Central memory CD8-positive, alpha-beta T cell (primary cell): Measurements from ENCODE around the gene AMIGO1.
A peak's percentile ranks its signal among the peaks of the same experiment; 100 is the strongest.

Experiments used
- ATAC-seq: fragments of 150-1000 bp; cut with Tn5 transposase; replicated peaks from 2 replicates; pipeline ENCODE4 v1.10.0; 2022; ENCODE audit warnings: mild to moderate bottlenecking, moderate FRiP score, moderate number of reproducible peaks; ENCODE audit not compliant: poor library complexity, severe bottlenecking; ENCODE audit errors: extremely low read depth
- DNase-seq, 2 donors: peaks; one replicate each; pipeline ENCODE4 v3.0.0; 2021; ENCODE audit warnings: low spot score in 2 of 2
- H3K27ac Mint-ChIP-seq: one replicate; pipeline ENCODE4 v1.8.0; 2022; ENCODE audit warnings: low read depth, mild to moderate bottlenecking, moderate library complexity, mixed read lengths
- H3K27me3 Mint-ChIP-seq: one replicate; pipeline ENCODE4 v1.8.0; 2022; ENCODE audit warnings: mixed read lengths
- H3K36me3 Mint-ChIP-seq: one replicate; pipeline ENCODE4 v1.8.0; 2022; ENCODE audit warnings: mild to moderate bottlenecking, moderate library complexity, mixed read lengths; ENCODE audit not compliant: insufficient read depth
- H3K4me1 Mint-ChIP-seq: one replicate; pipeline ENCODE4 v1.8.0; 2022; ENCODE audit warnings: mixed read lengths
- H3K4me3 Mint-ChIP-seq: one replicate; pipeline ENCODE4 v1.8.0; 2022; ENCODE audit warnings: mild to moderate bottlenecking, moderate library complexity, mixed read lengths
- H3K9me3 Mint-ChIP-seq: one replicate; pipeline ENCODE4 v1.8.0; 2022; ENCODE audit warnings: mixed read lengths

The AMIGO1 gene

DNA sequence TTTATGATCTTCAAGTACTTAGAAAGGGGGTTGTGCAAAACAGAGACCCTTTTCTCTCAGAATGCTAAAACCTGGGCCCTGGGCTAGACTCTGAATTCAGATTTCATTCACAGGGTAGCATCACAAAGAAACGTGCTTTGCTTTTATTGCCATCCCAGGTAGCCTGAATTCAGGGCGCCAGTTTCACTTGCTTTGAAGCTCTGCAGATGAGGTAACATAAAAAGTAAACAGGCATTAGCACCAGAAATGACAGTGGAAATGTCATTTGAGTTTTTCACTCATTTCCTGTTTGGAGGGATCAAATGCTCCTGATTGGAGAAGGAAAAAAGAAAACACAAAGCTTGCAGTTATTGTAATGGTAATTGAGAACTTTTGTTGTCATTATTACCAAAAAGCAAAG, 40.6 kb downstream of the AMIGO1 start:
- peaks cover 87% of the 10 kb centered on the region for H3K27me3 Mint-ChIP-seq
- no peak for ATAC-seq

DNA sequence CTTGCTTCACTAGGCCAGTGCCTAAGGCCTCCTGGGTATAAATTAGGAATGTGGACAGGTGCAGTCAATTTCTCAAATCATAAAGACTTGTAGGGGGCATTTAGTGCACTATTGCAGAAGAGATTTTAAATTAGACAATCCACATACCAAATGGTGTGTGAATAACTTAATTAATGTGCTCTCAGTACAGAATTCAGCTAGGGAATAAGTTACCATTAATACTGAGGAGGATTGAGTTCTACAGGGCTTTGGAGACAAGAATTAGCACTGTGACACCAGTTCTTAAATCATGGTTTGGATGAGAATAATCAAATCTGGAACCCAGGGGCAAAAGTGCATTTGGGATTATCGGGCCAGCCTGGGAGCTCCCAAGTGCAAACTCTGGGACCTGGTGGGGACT, 41.5 kb downstream of the AMIGO1 start:
- peaks cover 1% of the 10 kb centered on the region for H3K36me3 Mint-ChIP-seq
- H3K27ac Mint-ChIP-seq = no peak overlapping the region
- no peaks in the 10 kb centered on the region for H3K9me3 Mint-ChIP-seq
- no peaks in the 10 kb centered on the region for H3K4me1 Mint-ChIP-seq
- H3K4me3 Mint-ChIP-seq = no peak overlapping the region
- H3K27me3 Mint-ChIP-seq = peaks cover 90% of the 10 kb centered on the region
- ATAC-seq (no peak), DNase-seq (no peak)

More for the DNA sequence above, 40.6 kb downstream of the AMIGO1 start:
- Mint-ChIP-seq H3K36me3 (peaks cover 1% of the 10 kb centered on the region), H3K27ac (no peak overlapping the region), H3K4me1 (no peaks in the 10 kb centered on the region), H3K9me3 (no peaks in the 10 kb centered on the region), H3K4me3 (no peak overlapping the region)
- DNase-seq = no peak

DNA sequence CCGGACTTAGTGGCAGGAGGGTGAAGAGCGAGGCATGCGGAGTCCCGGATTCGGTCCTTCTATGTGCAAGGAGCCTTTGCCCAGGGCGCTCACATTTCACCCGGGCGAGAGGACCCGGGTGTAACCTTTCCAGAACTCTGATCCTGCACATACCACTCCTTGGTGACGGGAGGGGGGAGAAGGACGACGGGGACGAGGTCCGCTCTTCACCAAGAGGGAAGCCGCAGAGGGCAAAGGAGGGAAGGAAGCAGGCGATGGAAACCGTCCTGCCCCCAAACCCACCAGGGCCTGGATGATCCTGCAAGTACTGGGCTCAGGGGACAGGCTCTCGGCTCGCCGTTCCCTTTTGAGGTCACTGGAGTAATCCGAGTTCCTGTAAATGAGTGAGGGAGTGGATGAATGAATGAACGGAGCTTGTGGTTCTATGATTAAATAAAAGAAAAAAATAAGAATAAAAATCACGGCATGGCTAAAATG, 42.2 kb downstream of the AMIGO1 start:
- no peak for ATAC-seq

GRCh38 chr1:109466452-109467300, 42.9 kb downstream of the AMIGO1 start, which contains the start of gene SYPL2:
TSS of gene SYPL2 (plus strand) at chr1:109466546. CDS start at chr1:109466844, 298 bp downstream.
- Mint-ChIP-seq H3K27me3 (peaks cover 90% of the 10 kb centered on the region), H3K4me1 (no peaks in the 10 kb centered on the region), H3K4me3 (peak within 1 kb of the TSS; percentile 50), H3K9me3 (no peaks in the 10 kb centered on the region), H3K27ac (no peak within 1 kb of the TSS), H3K36me3 (peaks cover 1% of the 10 kb centered on the region)
- DNase-seq = no peak
- peak; percentile 24 for ATAC-seq

More for the DNA sequence above, 42.2 kb downstream of the AMIGO1 start:
- no peak overlapping the region for H3K27ac Mint-ChIP-seq
- peaks cover 1% of the 10 kb centered on the region for H3K36me3 Mint-ChIP-seq
- H3K9me3 Mint-ChIP-seq = no peaks in the 10 kb centered on the region
- H3K27me3 Mint-ChIP-seq = peaks cover 90% of the 10 kb centered on the region
- H3K4me1 Mint-ChIP-seq = no peaks in the 10 kb centered on the region
- peak overlapping the region; percentile 18 for H3K4me3 Mint-ChIP-seq
- DNase-seq = no peak

DNA sequence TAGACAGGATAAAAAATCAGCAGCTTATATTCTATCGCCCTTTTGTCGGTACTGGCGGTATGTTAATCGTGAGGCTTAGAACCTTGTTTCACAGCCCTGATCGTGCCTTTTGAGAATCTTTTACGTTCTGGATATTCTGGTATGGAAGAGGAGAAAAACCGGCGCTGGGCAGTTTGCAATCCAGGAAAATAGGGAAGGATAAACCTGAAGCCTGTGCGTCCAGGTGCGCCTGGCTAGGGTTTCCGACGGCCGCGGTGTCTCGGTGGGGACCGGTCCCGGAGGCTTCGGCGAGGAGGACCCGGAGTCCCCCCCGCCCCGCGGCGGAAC, 43.4 kb downstream of the AMIGO1 start:
- no peak for DNase-seq
- peaks cover 90% of the 10 kb centered on the region for H3K27me3 Mint-ChIP-seq
- no peaks in the 10 kb centered on the region for H3K9me3 Mint-ChIP-seq
- no peak overlapping the region for H3K27ac Mint-ChIP-seq
- H3K36me3 Mint-ChIP-seq = peaks cover 1% of the 10 kb centered on the region
- no peak for ATAC-seq
- H3K4me3 Mint-ChIP-seq = peak overlapping the region; percentile 50
- H3K4me1 Mint-ChIP-seq = no peaks in the 10 kb centered on the region

DNA sequence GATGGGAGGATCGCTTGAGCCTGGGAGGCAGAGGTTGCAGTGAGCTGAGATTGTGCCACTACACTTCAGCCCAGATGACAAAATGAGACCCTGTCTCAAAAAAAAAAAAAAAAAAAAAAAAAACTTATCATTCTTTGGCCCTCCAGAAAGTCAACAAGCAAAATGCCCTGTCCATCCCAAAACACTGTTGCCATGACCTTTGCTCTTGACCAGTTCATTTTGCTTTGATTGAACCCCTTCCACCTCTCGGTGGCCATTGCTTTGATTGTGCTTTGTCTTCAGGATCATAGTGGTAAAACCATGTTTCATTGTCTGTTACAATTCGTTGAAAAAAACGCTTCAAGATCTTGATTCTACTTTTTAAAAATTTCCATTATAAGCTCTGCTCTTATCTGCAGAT, 51.7 kb downstream of the AMIGO1 start:
- no peaks in the 10 kb centered on the region for H3K4me1 Mint-ChIP-seq
- DNase-seq (no peak), ATAC-seq (no peak)
- no peak overlapping the region for H3K4me3 Mint-ChIP-seq
- H3K27me3 Mint-ChIP-seq = peaks cover 67% of the 10 kb centered on the region
- no peaks in the 10 kb centered on the region for H3K9me3 Mint-ChIP-seq
- no peaks in the 10 kb centered on the region for H3K36me3 Mint-ChIP-seq
- no peak overlapping the region for H3K27ac Mint-ChIP-seq

DNA sequence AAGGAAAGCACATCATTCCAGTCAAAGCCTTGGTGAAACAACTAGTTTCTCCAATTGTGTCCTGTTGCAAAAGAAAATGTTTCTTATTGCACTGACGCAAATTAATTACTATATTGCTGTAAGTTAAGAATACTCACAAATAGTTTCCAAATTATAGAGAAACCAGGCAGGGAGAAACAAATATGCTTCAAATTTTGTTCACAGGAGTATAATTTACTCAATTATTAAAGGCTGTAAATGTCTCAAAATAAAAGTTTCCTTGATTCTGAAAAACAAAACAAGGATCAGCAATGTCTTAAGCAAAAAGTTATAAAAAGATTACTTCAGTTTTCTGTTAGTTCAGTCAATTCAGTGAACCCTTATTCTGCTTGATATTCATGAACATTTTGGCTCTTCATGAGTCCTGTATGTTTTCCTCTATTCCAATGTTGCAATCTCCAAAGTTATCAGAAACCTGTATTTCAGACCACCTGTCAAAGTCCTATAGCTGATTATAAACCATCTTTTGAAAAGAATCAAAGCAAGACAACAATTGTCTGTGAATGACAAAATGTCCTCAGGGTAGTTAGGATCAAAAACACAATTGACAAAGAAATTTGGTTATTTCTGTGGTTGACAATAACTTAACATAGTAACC, 54.9 kb downstream of the AMIGO1 start:
- Mint-ChIP-seq H3K4me1 (no peaks in the 10 kb centered on the region), H3K36me3 (no peaks in the 10 kb centered on the region), H3K4me3 (no peak overlapping the region), H3K9me3 (no peaks in the 10 kb centered on the region), H3K27me3 (peaks cover 73% of the 10 kb centered on the region), H3K27ac (no peak overlapping the region)
- ATAC-seq (no peak), DNase-seq (no peak)
